C4-2B (cell line): ENCODE results near the gene MYL12B.
A peak's percentile ranks its signal among the peaks of the same experiment; 100 is the strongest.

ENCODE experiments used
- H3K27ac ChIP-seq: fragments of 450-650 bp; 2 replicates; pipeline ENCODE4 v1.5.1; 2017
- ZFX ChIP-seq: fragments of 450-650 bp; IDR thresholded peaks from 2 replicates; pipeline ENCODE4 v1.6.1; 2017
- TF ChIP-seq, protein P1 (sequence below): fragments of 450-650 bp; conservative IDR thresholded peaks from 2 replicates; pipeline ENCODE4 v1.5.1; 2017; ENCODE audit warnings: mild to moderate bottlenecking

The MYL12B gene

DNA sequence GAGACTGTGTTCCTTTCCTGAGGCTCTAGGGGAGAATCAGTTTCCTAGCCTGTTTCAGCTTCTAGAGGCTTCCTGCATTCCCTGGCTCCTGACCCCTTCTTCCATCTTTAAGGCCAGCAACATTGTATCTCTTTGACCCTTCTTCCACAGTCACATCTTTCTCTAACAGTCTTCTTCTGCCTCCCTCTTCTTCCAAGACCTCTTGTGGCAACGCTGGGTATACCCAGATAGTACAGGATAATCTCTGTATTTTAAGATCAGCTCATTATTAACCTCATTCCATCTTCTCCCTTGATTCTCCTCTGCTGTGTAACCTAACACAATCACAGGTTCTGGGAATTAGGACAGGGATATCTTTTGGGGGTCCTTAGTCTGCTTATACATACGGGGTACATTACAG is 23.2 kb upstream of the MYL12B start:
- no peak overlapping the region for H3K27ac ChIP-seq
- TF ChIP-seq, protein P1, sequence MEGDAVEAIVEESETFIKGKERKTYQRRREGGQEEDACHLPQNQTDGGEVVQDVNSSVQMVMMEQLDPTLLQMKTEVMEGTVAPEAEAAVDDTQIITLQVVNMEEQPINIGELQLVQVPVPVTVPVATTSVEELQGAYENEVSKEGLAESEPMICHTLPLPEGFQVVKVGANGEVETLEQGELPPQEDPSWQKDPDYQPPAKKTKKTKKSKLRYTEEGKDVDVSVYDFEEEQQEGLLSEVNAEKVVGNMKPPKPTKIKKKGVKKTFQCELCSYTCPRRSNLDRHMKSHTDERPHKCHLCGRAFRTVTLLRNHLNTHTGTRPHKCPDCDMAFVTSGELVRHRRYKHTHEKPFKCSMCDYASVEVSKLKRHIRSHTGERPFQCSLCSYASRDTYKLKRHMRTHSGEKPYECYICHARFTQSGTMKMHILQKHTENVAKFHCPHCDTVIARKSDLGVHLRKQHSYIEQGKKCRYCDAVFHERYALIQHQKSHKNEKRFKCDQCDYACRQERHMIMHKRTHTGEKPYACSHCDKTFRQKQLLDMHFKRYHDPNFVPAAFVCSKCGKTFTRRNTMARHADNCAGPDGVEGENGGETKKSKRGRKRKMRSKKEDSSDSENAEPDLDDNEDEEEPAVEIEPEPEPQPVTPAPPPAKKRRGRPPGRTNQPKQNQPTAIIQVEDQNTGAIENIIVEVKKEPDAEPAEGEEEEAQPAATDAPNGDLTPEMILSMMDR, result peak; percentile 2; the same call in 1 of the 2 replicates
- TF ChIP-seq ZFX, result no peak

DNA sequence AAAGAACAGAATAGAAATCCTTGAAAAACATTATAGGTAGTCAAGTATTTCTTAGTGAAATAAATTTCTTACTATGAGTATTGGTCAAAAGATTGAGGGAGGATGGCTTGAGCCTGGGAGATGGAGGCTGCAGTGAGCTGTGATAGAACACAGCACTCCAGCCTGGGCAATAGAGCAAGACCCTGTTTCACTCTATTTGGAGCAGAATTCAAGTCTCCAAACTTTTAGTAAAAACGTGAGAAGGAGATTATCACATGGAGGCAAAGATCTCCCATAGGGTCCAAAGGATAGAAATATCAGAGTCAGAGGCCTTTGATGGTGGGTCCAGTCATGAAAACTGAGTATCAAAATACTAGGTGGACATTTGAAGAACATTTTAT is 16.8 kb upstream of the MYL12B start:
- no peak overlapping the region for H3K27ac ChIP-seq
- TF ChIP-seq, protein P1, result no peak
- no peak for TF ChIP-seq ZFX

DNA sequence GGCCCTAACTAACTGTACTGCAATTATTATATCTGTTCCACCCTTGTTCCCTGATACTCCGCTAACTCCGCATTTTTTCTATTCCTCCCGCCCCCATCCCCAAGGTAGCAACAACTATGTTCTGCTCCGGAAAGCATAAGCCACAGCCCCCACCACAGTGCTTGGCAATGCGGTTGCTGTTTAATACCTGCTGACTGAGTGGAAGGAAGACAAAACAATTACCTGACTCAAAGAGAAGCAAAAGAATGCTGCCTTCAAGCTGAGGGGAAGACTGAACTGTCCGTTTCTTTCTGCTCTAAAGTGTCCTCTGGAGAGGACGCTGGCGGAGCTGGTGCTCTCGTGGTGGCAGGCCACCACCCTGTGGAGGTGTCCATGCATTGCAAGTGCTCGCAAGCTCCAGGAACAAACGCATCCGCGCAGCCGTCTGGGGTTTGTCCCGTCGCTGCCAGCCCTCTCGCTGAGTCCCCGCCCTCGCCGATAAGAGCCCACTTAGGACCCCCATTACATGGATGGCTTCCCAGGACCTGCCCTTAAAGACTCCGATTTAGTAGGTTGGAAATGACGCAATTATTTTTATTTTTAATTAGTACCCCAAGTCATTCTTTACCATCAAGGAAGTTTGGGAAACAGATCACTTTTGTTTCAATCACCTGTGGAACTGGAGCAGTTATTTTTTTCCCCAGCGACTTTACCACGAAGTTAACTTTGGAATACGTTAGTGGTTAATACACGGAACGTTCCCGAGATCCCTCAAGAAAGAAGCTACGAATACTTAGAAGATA is 15.9 kb upstream of the MYL12B start:
- TF ChIP-seq ZFX, result no peak
- TF ChIP-seq, protein P1, result peak; percentile 97
- H3K27ac ChIP-seq, result peak overlapping the region; percentile 88

DNA sequence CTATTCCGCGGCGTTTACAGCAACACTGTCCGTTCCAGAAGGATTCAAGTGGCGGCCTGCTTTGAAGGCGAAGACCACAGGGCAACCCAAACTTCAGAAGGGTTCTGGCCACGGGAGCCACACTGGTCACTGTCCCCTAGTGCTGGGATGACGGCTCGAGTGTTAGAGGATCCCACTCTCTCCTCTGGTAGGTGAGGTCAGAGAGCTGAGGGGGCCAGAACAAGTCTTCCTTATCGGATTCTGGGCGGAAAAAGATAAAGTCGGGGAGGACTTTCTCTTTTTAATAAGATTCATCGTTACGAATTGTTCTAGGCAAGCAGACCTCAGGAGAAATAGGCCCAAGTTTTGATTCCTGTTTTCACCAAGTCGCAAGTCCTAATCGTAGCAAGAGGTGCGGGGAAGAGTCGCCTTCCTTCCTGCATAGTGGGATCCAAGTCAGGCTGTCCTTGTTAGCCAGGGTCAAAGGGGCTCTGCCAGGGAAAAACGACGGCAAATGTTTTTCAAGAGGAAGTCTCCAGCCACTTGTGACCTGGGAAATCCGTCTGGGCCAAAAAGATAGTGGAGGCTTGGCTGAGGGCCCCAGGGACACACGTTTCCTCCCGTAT is 15.2 kb upstream of the MYL12B start:
- H3K27ac ChIP-seq, result peak overlapping the region; percentile 88
- TF ChIP-seq, protein P1, result no peak
- 0 out of 2 replicates have a peak, but pooled peaks have one; percentile 18 for TF ChIP-seq ZFX

DNA sequence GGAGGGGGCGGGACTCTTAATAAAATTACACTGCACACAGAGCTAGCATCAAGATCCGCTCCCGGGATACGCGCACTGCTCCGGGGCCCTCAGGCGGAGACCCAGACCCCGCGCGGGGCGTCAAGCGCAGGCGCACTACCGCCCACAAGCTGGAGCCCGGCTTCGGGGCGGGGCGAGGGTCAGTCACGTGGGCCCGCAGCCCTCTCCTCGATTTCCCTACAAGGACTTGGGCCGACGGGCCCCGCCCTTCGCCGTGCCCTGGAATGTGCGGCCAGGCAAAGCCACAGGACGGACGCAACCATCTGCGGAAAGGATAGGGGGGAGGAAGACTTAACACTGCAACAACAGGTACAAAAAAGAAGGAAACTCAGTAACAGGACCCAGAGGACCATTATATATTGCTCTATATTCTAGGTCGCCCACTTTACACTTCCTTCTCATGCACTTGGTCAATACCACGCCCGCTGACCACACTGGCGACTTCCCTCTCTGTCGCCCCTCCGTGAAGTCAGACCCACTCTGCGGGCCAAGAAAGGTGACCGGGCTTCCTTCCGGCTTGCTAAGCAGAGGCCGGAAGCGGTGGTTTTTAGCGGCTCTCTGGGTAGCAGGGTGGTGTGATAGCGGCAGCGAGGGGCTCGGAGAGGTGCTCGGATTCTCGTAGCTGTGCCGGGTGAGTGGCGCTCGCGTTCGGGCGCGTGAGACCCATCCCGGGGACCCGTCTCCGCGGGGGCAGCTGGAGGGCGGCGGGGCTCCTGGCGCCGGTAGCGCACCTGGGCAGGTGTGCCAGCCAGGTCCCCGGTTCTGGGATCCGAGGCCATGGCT is 14.5 kb upstream of the MYL12B start, which contains the start of gene MYL12A:
Gene MYL12A, plus strand, starts transcription at position 562 of the 822 bp plus-strand sequence. CDS start 5,447 bp downstream, outside the sequence.
- peak within 1 kb of the TSS; percentile 88 for H3K27ac ChIP-seq
- TF ChIP-seq ZFX, result no peak
- TF ChIP-seq, protein P1, result no peak

DNA sequence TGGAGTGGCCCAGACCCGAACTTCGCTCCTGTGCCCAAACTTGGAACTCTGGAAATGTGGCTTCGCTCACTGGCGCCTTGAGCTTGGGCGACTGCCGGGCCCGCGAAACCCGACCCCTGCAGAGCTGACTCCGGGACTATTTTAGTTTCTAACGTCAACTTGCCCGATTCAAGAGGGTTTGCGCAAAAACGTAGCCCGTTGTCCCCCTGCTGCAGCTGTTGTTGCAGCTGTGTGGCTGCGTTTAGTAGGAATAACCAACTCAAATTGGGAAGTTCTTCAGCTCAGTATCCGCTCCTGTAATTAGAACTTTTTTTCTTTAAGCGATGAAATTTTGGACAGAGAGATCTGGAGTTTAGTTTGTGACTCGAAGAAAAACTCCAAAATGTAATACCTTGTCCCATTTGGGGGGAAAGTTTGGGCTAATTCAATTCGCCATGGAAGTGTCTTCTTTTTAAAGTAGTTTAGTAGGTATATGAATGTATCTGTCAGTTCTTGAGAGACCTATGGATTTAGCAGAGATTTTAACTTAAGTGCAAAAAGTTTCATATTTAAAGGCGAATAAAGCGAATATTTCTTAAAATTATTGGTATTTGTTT is 13.8 kb upstream of the MYL12B start:
- TF ChIP-seq ZFX, result no peak
- TF ChIP-seq, protein P1, result no peak
- H3K27ac ChIP-seq, result peak overlapping the region; percentile 88
